Neuron (in vitro differentiated cells): ENCODE measurements around the gene LCK.

Experiments
- H2AFZ ChIP-seq: one replicate; pipeline ENCODE4 v1.6.1; 2013; ENCODE audit warnings: low read depth, mild to moderate bottlenecking, inconsistent platforms, low read length, moderate library complexity
- H3K27me3 ChIP-seq: one replicate; pipeline ENCODE4 v1.6.1; 2013; ENCODE audit warnings: low read length; ENCODE audit not compliant: insufficient read depth
- H3K36me3 ChIP-seq: one replicate; pipeline ENCODE4 v1.6.1; 2013; ENCODE audit warnings: low read length; ENCODE audit not compliant: insufficient read depth
- H3K4me1 ChIP-seq: one replicate; pipeline ENCODE4 v1.6.1; 2013; ENCODE audit warnings: low read length; ENCODE audit not compliant: insufficient read depth
- H3K4me3 ChIP-seq: 2 replicates; pipeline ENCODE4 v1.5.1; 2013; ENCODE audit warnings: mild to moderate bottlenecking, low read length, moderate library complexity
- H3K9me3 ChIP-seq: one replicate; pipeline ENCODE4 v1.6.1; 2013; ENCODE audit warnings: low read length

Gene LCK

DNA sequence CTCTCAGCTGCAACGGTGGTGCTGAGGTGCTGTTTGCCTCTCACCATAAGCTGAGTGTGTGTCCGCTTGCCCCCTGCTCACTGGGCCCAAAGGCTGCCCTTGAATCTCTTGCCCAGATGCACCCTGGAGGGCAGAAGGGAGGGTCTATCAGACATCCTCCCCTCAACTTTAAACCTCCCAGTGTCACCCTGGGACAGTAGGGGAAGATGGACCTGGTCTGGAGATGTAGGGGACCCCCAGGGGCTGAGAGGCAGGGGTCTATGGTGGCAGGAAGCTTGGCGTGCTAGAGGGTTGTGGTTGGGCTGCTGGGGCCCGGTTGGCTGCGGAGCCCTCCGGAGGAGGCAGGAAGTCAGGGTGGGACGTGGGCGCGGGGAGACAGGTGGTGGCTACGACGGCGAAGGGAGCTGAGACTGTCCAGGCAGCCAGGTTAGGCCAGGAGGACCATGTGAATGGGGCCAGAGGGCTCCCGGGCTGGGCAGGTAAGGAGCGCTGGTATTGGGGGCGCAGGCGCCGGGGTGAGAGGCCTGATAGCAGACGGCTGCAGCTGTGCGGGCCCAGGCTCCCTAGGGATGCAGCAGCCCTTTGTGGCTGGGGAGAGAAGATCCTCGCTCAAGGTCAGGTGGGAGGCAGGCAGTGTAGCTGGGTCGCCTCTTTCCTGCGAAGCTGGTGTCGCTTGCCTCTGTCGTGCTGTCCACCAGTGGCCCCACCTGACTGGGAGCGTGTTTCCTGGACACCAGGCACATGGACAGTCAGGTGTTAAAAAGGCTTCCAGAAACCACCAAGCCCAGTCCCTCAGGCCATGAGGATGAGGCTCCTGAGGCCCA is at the start of gene LCK:
TSS of gene LCK (plus strand) at position 373 of the 824 bp plus-strand sequence. CDS start 23,065 bp downstream, outside the sequence.
- H2AFZ ChIP-seq, result peak within 1 kb of the TSS; percentile 66
- no peaks in the 10 kb centered on the region for H3K9me3 ChIP-seq
- H3K36me3 ChIP-seq, result no peaks in the 10 kb centered on the region
- no peaks in the 10 kb centered on the region for H3K27me3 ChIP-seq
- H3K4me3 ChIP-seq, result no peak within 1 kb of the TSS
- peaks cover 13% of the 10 kb centered on the region for H3K4me1 ChIP-seq

DNA sequence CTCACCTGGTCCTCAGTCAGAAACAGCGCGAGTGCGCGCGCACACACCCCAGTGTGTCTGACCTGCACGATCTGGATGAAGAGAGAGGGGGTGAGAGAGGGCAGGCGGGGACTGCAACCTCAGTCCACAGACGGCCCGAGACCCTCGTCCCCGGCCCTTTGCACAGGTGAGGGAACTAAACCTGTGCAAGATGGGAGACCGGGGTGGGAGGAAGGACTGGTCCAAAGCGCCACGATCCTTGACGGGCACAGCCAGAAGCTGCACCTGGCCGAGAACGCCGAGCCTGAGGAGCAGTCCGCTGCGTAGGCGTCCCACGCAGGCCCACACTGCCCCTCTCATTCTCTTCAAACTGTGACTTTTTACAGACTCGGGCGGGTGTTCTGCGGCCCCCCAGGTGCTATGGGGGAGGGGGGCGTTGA is 46.1 kb upstream of the LCK start:
- Histone ChIP-seq H3K36me3 (peaks cover 9% of the 10 kb centered on the region), H3K9me3 (no peaks in the 10 kb centered on the region), H3K27me3 (no peaks in the 10 kb centered on the region), H3K4me3 (peak overlapping the region; percentile 65), H2AFZ (no peak overlapping the region), H3K4me1 (peaks cover 11% of the 10 kb centered on the region)

DNA sequence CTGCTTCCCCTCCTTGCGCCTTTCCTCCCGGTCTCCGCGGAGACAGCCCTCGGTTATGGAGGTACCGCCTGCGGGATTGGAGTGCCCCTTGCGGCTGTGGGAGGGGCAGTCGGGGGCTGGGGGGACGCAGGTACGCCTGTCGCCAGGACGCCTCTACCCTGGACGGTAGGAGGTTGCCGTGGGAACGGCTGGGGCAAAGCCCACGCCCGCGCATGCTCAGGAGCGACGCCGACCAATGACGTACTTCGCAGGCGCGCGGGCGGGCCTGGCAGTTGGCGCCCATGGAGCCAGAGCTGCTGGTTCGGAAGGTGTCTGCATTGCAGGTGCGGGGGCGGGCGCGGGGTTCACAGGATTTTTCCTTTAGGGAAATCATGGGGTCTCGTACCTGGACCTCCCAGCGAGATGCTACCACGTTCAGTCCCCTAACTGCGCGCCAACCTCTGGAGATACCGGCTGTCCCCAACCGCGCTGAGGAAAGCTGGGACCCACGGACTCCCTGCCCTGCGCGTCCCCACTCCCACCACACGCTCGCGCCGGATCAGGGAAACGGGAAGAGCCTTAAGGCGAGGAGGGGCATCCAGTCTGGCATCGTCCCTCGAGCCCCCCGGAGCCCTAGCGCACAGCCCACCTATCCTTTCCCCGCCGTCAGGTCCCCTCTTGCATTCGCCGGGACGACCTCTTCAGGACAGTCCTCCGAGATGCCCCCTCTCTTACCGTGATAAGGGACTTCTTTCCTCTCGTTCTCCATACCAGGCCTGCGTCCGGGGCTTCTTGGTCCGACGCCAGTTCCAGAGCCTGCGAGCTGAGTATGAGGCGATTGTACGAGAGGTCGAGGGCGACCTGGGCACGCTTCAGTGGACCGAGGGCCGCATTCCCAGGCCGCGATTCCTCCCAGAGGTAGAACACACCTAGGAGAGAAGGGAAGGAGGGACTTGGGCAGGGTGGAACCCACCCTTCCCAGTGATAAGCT is 45.4 kb upstream of the LCK start, which contains the start of gene IQCC:
TSS of gene IQCC (plus strand) at position 271 of the 970 bp plus-strand sequence. CDS start at position 282, 11 bp downstream.
- Histone ChIP-seq H3K9me3 (no peaks in the 10 kb centered on the region), H3K36me3 (peaks cover 9% of the 10 kb centered on the region)

DNA sequence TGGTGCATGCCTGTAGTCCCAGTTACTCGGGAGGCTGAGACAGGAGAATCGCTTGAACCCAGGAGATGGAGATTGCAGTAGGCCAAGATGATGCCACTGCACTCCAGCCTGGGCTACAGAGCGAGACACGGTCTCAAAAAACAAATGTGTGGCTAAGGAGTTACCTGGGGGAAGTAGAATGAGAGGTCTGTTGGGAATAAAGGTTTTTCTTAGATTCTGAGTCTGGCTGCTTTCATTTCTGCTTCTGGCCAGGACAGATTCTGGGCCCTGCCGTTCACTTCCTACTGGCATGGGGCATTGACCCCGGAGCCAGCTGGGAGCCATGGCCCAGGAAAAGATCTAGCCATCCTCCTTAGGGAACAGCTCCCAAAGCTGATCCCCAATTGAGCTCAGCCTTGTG is 42.6 kb upstream of the LCK start:
- H3K4me3 ChIP-seq, result no peak overlapping the region
- peaks cover 12% of the 10 kb centered on the region for H3K36me3 ChIP-seq
- no peaks in the 10 kb centered on the region for H3K4me1 ChIP-seq
- no peaks in the 10 kb centered on the region for H3K9me3 ChIP-seq
- H2AFZ ChIP-seq, result no peak overlapping the region
- H3K27me3 ChIP-seq, result no peaks in the 10 kb centered on the region

More for the DNA sequence above, 45.4 kb upstream of the LCK start, which contains the start of gene IQCC:
- H2AFZ ChIP-seq, result no peak within 1 kb of the TSS
- H3K4me3 ChIP-seq, result peak within 1 kb of the TSS; percentile 65
- no peaks in the 10 kb centered on the region for H3K27me3 ChIP-seq
- H3K4me1 ChIP-seq, result peaks cover 9% of the 10 kb centered on the region

DNA sequence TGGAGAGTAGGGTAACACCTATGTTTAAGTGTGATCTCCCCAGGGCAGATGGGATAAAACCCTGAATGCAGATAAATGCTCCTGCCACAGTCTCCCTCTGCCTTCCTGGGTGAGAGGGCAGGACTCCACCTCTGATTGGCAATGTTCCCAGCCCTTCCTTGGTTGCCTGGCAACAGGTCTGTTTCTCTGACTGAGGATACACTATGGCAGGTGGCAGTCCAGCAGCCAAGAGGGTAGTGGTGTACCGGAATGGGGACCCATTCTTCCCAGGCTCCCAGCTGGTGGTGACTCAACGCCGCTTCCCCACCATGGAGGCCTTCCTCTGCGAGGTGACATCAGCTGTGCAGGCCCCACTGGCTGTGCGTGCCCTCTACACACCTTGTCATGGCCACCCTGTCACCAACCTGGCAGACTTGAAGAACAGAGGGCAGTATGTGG is 42.2 kb upstream of the LCK start, which contains the start of gene DCDC2B:
TSS of gene DCDC2B (plus strand) at position 199 of the 438 bp plus-strand sequence. CDS start at position 204, 5 bp downstream.
- Histone ChIP-seq H3K36me3 (peaks cover 12% of the 10 kb centered on the region), H3K27me3 (no peaks in the 10 kb centered on the region), H3K9me3 (no peaks in the 10 kb centered on the region), H3K4me3 (no peak within 1 kb of the TSS), H2AFZ (no peak within 1 kb of the TSS), H3K4me1 (no peaks in the 10 kb centered on the region)

DNA sequence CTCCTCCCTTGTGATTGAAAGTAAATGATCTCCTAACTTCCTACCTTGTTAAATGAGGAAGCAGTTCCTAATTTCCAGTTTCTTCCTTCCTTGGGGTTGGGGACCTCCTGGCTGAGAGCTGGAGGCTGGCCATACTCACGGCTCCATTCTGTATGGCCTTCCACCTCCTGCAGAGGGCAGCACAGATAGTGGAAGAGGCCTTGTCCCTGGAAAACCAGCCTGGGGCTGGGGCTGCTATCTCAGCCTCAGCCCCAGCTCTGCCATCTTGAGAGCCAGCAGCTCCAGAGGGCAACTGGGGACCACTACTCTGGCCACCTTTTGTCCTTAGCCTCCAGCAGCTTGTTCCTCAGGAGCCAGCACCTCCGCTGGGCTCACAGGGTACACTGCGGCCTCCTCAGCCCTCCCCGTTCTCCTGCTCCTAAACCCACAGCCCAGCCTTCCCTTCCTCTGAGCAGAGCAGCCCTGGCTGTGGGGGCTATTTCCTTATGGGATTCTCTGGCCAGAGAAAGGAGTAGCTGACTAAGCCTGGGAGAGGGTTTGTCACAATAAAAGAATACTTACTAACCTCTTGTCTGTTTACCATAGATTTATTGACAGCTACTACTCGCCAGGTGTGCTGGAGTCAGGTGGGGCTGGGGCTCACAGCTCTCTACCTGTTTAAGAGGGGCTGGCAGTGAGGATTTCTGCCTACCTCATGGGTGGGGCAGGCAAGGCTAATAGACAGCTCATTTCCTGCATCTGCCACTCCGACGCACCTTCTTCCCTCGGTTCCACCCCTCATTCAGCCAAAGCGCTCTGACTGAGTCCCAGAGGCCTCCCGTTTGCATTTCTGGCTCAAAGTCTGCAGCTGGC is 35.2 kb upstream of the LCK start:
- peaks cover 40% of the 10 kb centered on the region for H3K36me3 ChIP-seq
- H3K4me1 ChIP-seq, result peaks cover 3% of the 10 kb centered on the region
- H2AFZ ChIP-seq, result no peak overlapping the region
- H3K9me3 ChIP-seq, result no peaks in the 10 kb centered on the region
- H3K4me3 ChIP-seq, result no peak overlapping the region
- no peaks in the 10 kb centered on the region for H3K27me3 ChIP-seq

DNA sequence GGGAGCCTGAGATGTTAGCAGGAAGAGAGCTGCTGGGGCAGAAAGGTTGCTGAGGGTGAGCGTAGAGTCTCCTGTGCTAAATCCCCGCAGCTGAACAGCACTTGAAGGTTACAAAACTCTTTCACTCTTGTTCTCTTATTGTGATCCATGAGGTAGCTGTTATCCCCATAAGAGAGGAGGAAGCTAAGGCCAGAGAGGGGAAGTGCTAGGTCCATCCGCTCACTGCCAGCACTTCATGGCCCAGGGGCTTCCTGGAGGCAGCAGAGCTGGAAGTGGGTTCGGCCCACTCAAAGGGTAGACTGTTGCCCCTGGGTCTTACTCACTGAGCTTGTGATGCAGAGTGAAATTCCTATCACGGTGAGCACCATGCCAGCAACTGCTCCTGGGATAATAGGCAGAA is 34.5 kb upstream of the LCK start:
- no peak overlapping the region for H2AFZ ChIP-seq
- peaks cover 40% of the 10 kb centered on the region for H3K36me3 ChIP-seq
- H3K27me3 ChIP-seq, result no peaks in the 10 kb centered on the region
- H3K4me1 ChIP-seq, result peaks cover 10% of the 10 kb centered on the region
- H3K4me3 ChIP-seq, result no peak overlapping the region
- H3K9me3 ChIP-seq, result no peaks in the 10 kb centered on the region

DNA sequence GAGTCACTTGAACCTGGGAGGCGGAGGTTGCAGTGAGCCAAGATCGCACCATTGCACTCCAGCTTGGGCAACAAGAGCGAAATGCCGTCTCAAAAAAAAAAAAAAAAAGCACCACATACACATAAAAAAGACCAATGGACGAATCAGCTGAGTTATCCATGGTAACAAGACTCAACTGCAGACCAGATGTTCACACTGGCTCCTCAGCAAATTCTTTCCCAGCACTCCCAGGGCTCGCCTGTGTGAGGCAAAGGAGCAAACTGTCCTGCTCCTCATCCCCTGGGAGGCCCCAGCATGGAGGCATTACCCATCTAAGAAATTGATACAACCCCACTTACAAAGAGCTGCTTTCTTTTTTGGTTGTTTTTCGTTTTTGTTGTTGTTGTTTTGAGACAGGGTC is 32.0 kb upstream of the LCK start:
- no peaks in the 10 kb centered on the region for H3K9me3 ChIP-seq
- H3K36me3 ChIP-seq, result peaks cover 42% of the 10 kb centered on the region
- H3K27me3 ChIP-seq, result no peaks in the 10 kb centered on the region
- peaks cover 15% of the 10 kb centered on the region for H3K4me1 ChIP-seq
- no peak overlapping the region for H2AFZ ChIP-seq
- no peak overlapping the region for H3K4me3 ChIP-seq

DNA sequence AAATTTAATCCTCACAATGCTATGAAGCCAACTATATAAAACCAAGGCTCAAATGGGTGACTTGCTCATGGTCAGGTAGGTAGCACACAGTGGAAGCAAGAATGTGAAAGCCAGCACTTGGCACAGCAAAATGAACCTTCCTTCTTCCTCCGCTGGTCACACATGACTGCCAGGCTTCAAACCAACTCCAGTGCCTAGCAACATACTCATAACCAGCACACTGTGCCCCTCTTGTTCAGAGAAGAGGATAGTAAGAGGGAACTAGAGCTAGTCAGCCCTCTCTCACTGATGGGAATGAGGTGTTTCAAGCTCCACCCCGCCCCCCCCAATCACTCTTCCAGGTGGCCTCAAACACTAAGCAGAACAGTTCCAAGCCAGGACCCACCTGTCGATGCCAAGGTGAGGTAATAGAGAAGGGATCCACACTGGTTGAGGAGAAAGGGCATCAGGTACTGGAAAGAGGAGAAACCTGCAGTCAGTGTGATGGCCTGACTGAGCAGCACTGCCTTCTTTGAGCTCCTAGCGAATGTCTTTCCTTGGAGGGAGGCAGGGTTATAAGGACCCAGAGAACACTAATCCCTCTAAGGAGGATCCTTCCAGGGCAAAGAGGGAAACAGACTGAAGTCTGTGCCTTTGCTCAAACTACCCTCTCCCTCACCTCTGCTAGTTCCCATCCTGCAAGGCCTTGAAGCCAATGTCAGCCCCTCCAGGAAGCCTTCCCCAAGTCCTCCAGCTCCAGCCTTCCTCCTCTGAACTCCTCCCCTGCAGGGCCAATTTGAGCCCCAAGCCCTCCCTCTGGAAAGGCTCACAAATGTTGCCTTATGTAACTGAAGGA is 30.1 kb upstream of the LCK start:
- Histone ChIP-seq H3K4me1 (peaks cover 15% of the 10 kb centered on the region), H3K4me3 (peak overlapping the region; percentile 88), H3K36me3 (peaks cover 43% of the 10 kb centered on the region), H2AFZ (no peak overlapping the region), H3K9me3 (no peaks in the 10 kb centered on the region), H3K27me3 (no peaks in the 10 kb centered on the region)

DNA sequence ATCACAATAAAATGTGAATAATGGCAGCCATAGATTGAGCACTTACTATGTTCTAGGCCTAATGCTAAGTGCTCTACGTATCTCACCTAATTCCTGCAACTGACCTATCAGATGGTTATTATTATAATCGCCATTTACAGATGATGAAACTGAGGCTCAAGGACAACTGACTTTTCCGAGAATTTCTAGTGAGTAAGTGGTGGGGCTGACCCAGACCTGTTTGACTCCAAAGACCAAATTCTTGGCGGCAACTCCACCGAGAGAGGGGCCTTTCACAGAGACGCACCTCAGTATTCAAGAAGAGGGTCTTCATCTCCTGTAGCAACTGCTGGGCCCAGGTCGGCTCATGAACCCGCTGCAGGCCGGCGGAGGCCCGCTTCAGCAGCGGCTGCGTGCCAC is 29.5 kb upstream of the LCK start:
- H3K9me3 ChIP-seq, result no peaks in the 10 kb centered on the region
- H3K36me3 ChIP-seq, result peaks cover 42% of the 10 kb centered on the region
- H2AFZ ChIP-seq, result no peak overlapping the region
- H3K27me3 ChIP-seq, result no peaks in the 10 kb centered on the region
- H3K4me3 ChIP-seq, result peak overlapping the region; percentile 88
- peaks cover 15% of the 10 kb centered on the region for H3K4me1 ChIP-seq

DNA sequence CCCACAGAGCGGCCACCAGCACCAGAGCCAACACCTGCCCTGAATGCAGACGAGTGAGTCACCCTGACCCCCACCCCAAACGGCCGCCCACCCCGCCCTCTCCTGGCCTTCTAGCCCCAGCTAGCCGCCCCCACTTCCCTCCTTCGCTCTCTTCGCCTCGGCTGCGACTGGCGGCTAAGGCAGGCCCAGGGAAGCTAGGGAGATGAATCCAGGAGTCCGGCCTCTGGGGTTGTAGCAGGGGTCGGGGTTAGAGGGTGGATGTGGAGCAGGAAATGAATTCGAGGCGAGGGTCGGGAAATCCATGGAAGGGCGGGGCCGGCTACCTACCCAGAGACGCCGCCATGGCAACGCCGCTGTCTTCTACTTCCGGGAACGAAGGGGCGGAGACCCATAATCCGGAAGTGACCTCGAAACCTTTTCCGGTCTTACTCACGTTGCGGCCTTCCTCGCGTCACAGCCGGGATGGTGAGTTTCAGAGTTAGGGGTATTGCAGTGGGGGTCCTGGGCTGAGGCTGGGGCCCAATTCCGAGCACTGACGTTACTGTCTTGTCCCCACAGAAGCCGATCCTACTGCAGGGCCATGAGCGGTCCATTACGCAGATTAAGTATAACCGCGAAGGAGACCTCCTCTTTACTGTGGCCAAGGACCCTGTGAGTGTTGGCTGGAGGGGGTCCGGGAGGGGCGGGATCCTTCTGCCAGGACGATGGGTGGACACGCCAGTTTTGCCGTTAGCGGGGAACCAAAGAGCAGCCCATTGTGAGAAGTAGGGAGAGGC is 28.9 kb upstream of the LCK start, which contains the start of the genes EIF3I and TMEM234:
TSS of gene EIF3I (plus strand) at position 428 of the 776 bp plus-strand sequence. CDS start at position 463, 35 bp downstream.
TSS of gene TMEM234 (minus strand) at position 374 of the 776 bp plus-strand sequence. CDS start at position 343, 31 bp downstream.
- H3K4me3 ChIP-seq, result peak within 1 kb of the TSS; percentile 88
- peaks cover 15% of the 10 kb centered on the region for H3K4me1 ChIP-seq
- H3K27me3 ChIP-seq, result no peaks in the 10 kb centered on the region
- H3K36me3 ChIP-seq, result peaks cover 40% of the 10 kb centered on the region
- peak within 1 kb of the TSS; percentile 65 for H2AFZ ChIP-seq
- no peaks in the 10 kb centered on the region for H3K9me3 ChIP-seq
